HG03066 (cell line): ENCODE data around the gene ZNF683.
A peak's percentile ranks its signal among the peaks of the same experiment; 100 is the strongest.
"Not testable (repeated sequence)": the region's sequence is repeated elsewhere in the genome, so short reads cannot be mapped to it uniquely, and the experiment has no call there.

ENCODE experiments used
- ATAC-seq: cut with Tn5 transposase; IDR thresholded peaks from one replicate; pipeline ENCODE4 v1.9.1; 2021; ENCODE audit warnings: low read depth; ENCODE audit not compliant: unreplicated experiment

Gene ZNF683

GRCh38 chr1:26387447-26387846 is 14.9 kb upstream of the ZNF683 start:
- no peak for ATAC-seq

DNA sequence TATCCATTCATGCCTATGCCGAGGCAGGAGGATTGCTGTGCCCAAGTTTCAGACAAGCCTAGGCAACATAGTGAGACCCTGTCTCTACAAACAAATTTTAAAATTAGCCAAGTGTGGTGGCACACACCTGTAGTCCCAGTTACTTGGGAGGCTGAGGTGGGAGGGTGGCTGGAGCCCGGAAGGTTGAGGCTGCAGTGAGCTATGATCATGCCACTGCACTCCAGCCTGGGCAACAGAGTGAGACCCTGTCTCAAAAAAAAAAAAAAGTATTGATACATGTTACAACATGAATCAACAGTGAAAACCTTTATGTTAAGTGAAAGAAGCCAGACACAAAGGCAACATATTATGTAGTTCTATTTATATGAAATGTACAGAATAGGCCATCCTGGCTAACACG is 12.5 kb upstream of the ZNF683 start:
- ATAC-seq, result not testable (repeated sequence)

- ATAC-seq, result no peak
Measured at GRCh38 chr1:26384076-26384475, 11.5 kb upstream of the ZNF683 start.

DNA sequence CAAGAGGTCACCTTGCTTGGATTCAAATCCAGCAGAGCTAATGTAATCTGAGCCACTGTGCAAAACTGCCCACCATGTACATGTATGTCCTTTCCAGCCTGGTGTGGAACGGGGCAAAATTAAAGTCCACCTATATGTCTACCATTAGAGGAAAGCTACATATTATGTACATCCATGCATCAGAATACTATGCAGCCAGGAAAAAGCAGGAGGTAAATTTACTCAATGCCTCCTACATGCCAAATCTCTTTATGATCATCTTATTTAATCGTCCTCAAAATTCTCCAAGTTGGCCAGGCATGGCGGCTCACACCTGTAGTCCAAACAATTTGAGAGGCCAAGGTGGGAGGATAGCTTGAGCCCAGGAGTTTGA is 6.3 kb upstream of the ZNF683 start:
- no peak for ATAC-seq

GRCh38 chr1:26378088-26378878 is 5.7 kb upstream of the ZNF683 start:
- peak; percentile 90 for ATAC-seq

DNA sequence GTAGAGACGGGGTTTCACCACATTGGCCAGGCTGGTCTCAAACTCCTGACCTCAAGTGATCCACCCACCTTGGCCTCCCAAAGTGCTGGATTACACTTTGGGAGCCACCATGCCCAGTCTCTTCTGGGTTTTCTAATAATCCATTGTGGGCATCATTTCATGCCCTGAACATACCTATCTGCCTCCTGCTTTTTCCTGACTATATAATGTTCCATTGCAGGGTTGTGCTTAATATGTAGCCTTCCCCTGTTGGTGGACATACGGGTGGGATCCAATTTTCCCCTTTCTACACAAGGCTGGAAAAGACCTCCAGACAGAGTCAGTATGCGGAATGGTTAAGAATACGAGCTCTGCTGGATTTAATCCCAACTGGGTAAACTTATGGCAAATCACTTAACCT is 3.5 kb upstream of the ZNF683 start:
- ATAC-seq, result no peak

DNA sequence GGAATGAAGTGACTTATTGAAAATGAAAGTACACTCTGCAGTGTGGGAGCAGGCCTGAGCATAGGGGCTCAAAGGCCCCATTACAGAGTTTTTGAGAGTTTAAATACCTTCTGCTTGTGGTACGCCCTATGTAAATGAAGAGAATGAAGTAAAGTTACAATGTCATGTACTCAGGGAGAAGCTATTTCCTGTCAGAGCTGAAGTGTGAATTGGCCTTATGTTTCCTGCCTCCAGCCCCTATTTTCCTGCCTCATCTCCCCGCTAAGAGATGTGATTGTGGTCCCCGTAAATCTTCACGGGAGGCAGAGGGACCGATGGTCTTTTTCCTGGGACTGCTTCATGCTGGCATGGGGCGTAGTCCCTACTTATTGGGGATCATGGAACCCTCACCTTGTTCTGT is 2.5 kb upstream of the ZNF683 start:
- ATAC-seq, result no peak

- not testable (repeated sequence) for ATAC-seq
Measured at GRCh38 chr1:26374361-26374760, 1.8 kb upstream of the ZNF683 start.

GRCh38 chr1:26373789-26374188 is 1.2 kb upstream of the ZNF683 start:
- no peak for ATAC-seq

GRCh38 chr1:26373281-26373680 is 731 bp upstream of the ZNF683 start:
- no peak for ATAC-seq

DNA sequence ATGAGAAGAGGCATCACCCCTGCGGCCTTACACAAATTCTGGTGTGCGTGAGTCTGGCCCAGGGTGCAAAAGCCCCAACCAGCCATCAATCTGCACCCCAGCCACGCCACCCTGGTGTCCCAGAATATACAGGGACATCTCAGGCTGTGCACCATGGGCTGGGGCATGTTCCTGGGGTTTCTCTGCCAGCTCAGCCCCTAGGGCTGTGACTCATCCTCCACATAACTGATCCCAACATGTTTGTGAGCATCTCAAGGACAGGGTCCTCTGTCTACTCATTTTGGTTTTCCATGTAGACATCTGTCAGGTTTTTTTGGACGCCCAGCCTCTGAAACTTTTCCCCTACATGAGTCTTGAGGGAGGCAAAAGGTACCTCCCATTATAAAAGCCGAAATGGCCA is 511 bp downstream of the ZNF683 start:
- no peak for ATAC-seq

- ATAC-seq, result no peak
Measured at GRCh38 chr1:26370591-26371382, 1.8 kb downstream of the ZNF683 start.

GRCh38 chr1:26368486-26368885 is 4.1 kb downstream of the ZNF683 start:
- no peak for ATAC-seq

- ATAC-seq, result no peak
Measured at GRCh38 chr1:26368006-26368405, 4.5 kb downstream of the ZNF683 start.

GRCh38 chr1:26367441-26367840 is 5.1 kb downstream of the ZNF683 start:
- no peak for ATAC-seq

DNA sequence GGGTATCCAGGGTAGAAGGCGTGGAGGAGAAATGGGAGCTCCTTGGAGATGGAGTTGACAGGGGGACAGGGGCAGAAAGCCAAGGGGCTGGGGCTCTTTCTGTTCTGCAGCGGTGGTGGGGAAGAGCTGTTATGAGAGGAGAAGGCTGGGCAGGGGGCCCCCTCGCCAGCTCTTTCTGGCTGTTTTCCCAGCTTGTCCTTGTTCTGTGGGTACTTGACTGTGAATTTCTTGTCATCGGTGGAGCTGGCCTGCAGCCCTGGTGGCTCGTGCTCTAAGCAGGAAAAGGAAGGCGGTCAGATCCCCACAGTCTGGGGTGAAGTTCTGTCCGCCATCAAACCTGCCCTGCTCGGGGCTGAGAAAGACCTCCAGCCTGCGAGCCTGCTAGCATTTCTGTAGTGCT is 7.6 kb downstream of the ZNF683 start:
- ATAC-seq, result no peak

DNA sequence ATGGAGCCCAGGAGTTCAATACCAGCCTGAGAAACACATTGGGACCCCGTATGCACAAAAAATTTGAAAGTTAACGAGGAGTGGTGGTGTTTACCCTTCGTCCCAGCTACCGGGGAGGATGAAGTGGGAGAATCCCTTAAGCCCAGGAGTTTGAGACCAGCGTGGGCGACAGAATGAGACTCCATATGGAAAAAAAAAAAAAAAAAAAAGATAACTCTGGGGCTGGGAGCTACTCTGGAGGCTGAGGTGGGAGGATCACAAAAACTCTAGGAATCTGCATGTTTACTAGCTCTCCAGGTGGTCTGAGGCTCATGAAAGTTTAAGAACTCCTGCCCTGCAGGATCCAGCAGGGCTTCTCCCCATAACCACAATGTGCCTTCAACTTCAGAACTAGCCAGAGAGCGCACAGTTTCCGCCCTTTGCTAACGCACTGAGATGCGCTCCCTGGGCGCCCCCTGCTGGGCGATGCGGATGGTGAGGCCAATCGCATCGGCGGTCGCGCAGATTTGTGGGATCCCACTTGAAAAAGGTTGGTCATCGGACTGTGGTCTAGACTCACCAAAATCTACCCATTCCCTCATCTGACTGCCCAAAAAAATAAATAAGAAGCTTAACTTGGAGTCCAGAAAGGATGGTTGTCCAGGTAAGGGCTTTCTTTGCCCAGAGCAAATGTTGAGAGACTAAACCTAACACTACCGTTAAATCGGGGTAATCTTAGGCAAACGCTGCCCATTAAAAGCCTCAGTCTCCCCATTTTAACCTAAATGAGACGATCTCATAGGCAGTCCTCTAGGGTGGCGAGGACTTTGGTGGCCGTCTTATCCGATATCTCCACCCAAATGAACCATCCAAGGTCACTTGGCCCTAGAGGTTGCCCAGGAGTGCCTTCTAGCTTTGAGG is 8.8 kb downstream of the ZNF683 start:
- ATAC-seq, result no peak

GRCh38 chr1:26362331-26362730 is 10.2 kb downstream of the ZNF683 start:
- ATAC-seq, result no peak

GRCh38 chr1:26361605-26362122 is 10.9 kb downstream of the ZNF683 start:
- no peak for ATAC-seq

- no peak for ATAC-seq
Measured at GRCh38 chr1:26360807-26361604, 11.5 kb downstream of the ZNF683 start.
